Effector memory CD4-positive, alpha-beta T cell (primary cell): Measurements from ENCODE around the gene LRRC66.

Source experiments
- DNase-seq, 3 donors: peaks; one replicate each; pipeline ENCODE4 v3.0.0-alpha.2; 2020
- H3K27ac ChIP-seq: 2 replicates; pipeline ENCODE4 v1.7.0; 2013; ENCODE audit warnings: mild to moderate bottlenecking, low read length, moderate library complexity; ENCODE audit not compliant: insufficient read depth, poor library complexity, severe bottlenecking
- H3K27me3 ChIP-seq: replicated peaks from 2 replicates; pipeline ENCODE4 v1.7.0; 2013; ENCODE audit warnings: mild to moderate bottlenecking, low read length; ENCODE audit not compliant: insufficient read depth, control insufficient read depth, poor library complexity, severe bottlenecking
- H3K36me3 ChIP-seq: 2 replicates; pipeline ENCODE4 v1.7.0; 2013; ENCODE audit warnings: mild to moderate bottlenecking, low read length, moderate library complexity; ENCODE audit not compliant: control insufficient read depth, insufficient read depth
- H3K4me1 ChIP-seq: 2 replicates; pipeline ENCODE4 v1.7.0; 2013; ENCODE audit warnings: low read length, mild to moderate bottlenecking; ENCODE audit not compliant: control insufficient read depth, insufficient read depth, poor library complexity, severe bottlenecking
- H3K4me3 ChIP-seq: 2 replicates; pipeline ENCODE4 v1.7.0; 2013; ENCODE audit warnings: low read length, low read depth, mild to moderate bottlenecking; ENCODE audit not compliant: insufficient read depth, poor library complexity, severe bottlenecking
- H3K9me3 ChIP-seq: 2 replicates; pipeline ENCODE4 v1.7.0; 2013; ENCODE audit warnings: mild to moderate bottlenecking, low read length, moderate library complexity; ENCODE audit not compliant: control insufficient read depth

Gene LRRC66

DNA sequence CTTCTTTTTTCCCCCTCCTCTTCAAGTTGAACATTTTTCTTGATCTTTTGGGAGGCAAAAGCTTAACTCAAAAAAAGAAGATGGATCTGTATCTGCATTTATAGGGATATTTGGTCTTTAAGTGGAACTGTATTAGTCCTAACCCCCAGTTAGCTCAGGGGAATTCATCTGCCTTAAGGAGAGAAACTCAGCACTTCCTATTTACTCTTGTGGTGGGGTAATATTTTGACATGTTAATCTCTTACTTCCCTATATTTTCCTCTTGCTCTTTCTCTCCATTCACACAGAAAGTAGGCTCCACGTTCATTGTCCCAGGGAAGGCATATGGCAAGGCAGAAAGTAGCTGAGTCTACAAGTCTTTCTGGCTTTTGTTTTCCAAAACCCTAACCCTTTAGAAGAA lies 5.3 kb downstream of the LRRC66 start:
- Histone ChIP-seq H3K4me1 (no peaks in the 10 kb centered on the region), H3K27me3 (no peaks in the 10 kb centered on the region), H3K9me3 (no peaks in the 10 kb centered on the region), H3K36me3 (no peaks in the 10 kb centered on the region), H3K27ac (no peak overlapping the region), H3K4me3 (no peak overlapping the region)
- no peak for DNase-seq

DNA sequence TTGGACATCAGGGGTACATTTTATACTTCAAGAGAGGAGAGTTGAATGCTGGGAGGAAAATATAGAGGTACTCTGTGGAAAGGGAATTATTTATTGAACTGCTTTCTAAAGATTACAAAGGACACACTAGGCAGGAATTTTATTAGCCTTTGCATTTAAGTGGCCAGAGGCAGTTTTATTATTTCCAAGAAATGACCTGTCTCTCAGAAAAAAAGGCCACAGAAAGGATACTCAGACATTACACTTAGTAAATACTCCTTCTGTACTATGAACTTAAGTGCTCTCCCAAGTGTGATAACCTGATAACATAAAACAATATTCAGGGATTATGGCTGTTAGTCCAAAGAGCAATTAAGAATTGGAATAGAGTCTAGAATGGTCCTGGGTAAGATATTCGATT lies 7.5 kb downstream of the LRRC66 start:
- Histone ChIP-seq H3K36me3 (no peaks in the 10 kb centered on the region), H3K9me3 (no peaks in the 10 kb centered on the region), H3K27me3 (no peaks in the 10 kb centered on the region), H3K4me3 (no peak overlapping the region), H3K27ac (no peak overlapping the region), H3K4me1 (no peaks in the 10 kb centered on the region)
- DNase-seq: no peak

DNA sequence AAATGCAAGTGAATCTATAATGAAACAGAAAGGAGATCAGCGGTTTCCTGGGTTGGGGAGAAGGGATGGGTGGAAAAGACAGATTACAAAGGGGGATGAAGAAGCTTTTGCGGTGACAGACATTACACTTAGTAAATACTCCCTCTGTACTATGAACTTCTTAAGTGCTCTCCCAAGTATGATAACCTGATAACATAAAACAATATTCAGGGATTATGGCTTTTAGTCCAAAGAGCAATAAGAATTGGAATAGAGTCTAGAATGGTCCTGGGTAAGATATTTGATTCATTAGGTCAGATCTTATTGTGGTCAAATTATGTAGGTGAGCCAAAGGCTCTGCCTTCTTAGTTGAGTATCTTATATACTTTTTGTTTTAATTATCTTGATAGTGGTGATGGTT lies 9.2 kb downstream of the LRRC66 start:
- no peaks in the 10 kb centered on the region for H3K4me1 ChIP-seq
- no peaks in the 10 kb centered on the region for H3K9me3 ChIP-seq
- no peak for DNase-seq
- H3K27me3 ChIP-seq: no peaks in the 10 kb centered on the region
- no peaks in the 10 kb centered on the region for H3K36me3 ChIP-seq
- H3K4me3 ChIP-seq: no peak overlapping the region
- H3K27ac ChIP-seq: no peak overlapping the region

DNA sequence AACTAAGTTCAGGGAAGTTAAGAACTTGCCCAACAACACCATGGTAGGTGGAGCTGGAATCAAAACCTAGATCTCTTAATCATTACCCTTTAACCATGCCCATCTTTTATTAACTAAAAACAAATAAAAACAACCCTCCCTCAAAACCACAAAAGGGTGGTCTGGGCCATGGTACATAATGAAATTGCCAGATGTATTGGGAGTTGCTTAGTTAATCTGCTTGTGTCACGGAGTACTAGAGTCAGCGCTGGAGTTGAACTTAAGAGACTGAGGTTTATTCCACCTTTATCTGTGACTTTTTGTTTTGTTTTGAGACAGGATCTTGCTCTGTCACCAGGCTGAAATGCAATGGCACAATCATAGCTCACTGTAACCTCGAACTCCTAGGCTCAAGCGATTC lies 13.3 kb downstream of the LRRC66 start:
- no peaks in the 10 kb centered on the region for H3K9me3 ChIP-seq
- no peaks in the 10 kb centered on the region for H3K27me3 ChIP-seq
- no peaks in the 10 kb centered on the region for H3K4me1 ChIP-seq
- H3K4me3 ChIP-seq: no peak overlapping the region
- DNase-seq: no peak
- no peak overlapping the region for H3K27ac ChIP-seq
- H3K36me3 ChIP-seq: no peaks in the 10 kb centered on the region

DNA sequence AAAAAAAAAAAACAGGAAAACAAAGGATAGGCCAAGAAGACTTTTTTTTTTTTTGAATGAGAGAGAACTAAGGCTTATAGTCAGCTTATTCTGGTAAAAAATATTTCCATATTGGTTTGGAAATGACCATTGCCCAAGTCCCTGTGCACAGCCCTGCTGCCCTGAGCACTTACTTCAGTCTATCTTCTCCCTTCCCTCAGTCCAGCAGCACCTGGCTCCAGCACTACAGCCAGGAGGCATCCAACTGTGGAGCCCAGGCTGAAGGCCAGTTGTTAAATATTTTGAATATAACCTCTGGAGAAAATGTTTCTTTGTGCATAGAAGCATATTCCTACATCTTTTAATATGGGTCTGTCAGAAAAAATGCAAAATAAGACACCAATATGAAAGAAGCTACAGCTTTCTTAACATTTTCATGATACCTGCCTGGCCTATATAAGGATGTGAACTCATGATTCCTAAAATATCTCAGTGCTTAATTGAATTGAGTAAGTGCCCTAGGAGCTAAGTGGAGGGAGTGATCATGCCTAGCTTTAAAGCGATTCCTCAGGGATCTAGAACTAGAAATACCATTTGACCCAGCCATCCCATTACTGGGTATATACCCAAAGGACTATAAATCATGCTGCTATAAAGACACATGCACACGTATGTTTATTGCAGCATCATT lies 14.4 kb downstream of the LRRC66 start:
- Histone ChIP-seq H3K9me3 (no peaks in the 10 kb centered on the region), H3K27me3 (no peaks in the 10 kb centered on the region), H3K4me3 (no peak overlapping the region), H3K36me3 (no peaks in the 10 kb centered on the region), H3K27ac (no peak overlapping the region), H3K4me1 (no peaks in the 10 kb centered on the region)
- no peak for DNase-seq

DNA sequence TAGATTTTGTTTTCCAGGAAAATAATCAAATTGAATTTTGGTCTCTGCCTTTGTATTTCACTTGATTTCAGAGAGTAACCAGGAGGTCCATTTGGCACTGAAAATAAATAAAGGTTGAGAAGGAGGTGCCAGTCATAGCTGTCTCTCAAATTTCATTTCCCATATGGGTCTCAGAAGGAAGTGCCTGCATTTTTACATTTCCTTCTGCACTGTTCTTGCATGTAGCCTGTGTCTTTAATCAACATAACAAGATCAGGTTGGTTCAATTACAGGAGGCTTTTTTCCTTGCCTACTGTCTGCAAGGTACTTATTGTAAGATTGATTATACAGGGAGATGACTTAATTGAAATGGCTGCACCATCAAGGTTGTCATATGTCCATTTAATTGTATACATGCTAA lies 15.7 kb downstream of the LRRC66 start:
- no peak overlapping the region for H3K27ac ChIP-seq
- DNase-seq: no peak
- H3K4me3 ChIP-seq: no peak overlapping the region
- H3K9me3 ChIP-seq: no peaks in the 10 kb centered on the region
- H3K27me3 ChIP-seq: no peaks in the 10 kb centered on the region
- H3K36me3 ChIP-seq: no peaks in the 10 kb centered on the region
- no peaks in the 10 kb centered on the region for H3K4me1 ChIP-seq

DNA sequence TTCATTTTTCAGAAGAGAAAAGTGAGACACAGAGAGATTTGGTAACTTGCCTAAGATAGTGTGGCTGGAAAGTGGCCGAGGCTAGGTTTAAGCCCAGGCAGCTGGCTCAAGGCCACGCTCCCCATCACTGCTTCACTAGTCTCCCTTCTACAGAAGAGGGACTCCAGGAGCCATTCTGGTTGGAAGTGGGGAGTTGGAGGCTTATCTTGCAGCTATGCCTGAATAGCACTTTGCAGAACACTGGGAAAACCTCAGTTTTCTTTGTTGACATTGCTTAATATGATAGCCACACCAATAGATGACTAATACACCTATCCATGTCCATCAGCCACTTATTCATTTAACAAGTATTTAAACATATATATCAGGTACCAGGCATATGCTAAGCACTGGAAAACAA lies 18.5 kb downstream of the LRRC66 start:
- H3K9me3 ChIP-seq: no peaks in the 10 kb centered on the region
- H3K36me3 ChIP-seq: no peaks in the 10 kb centered on the region
- H3K4me3 ChIP-seq: no peak overlapping the region
- H3K4me1 ChIP-seq: no peaks in the 10 kb centered on the region
- no peaks in the 10 kb centered on the region for H3K27me3 ChIP-seq
- H3K27ac ChIP-seq: no peak overlapping the region
- no peak for DNase-seq

DNA sequence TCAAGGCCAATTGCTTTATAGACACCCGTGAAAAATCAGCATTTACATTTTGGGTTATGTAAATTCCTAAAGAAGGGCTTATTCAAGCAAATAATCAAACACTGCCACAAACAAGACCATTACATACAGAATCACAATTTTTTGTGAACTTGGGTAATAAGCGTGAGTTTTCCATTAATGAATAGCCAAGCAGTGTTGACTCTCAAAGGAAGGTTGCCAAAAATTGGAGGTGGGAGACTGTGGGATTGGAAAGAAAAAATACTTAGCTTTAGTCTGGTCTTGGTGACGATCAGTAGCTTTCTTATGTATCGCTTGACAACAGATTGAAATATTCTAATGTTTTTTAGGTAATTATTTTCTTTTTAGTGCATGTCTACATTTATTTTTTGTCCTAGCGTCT lies 20.9 kb downstream of the LRRC66 start:
- no peak for DNase-seq
- Histone ChIP-seq H3K4me3 (no peak overlapping the region), H3K9me3 (no peaks in the 10 kb centered on the region), H3K36me3 (no peaks in the 10 kb centered on the region), H3K27ac (no peak overlapping the region), H3K27me3 (no peaks in the 10 kb centered on the region), H3K4me1 (no peaks in the 10 kb centered on the region)

DNA sequence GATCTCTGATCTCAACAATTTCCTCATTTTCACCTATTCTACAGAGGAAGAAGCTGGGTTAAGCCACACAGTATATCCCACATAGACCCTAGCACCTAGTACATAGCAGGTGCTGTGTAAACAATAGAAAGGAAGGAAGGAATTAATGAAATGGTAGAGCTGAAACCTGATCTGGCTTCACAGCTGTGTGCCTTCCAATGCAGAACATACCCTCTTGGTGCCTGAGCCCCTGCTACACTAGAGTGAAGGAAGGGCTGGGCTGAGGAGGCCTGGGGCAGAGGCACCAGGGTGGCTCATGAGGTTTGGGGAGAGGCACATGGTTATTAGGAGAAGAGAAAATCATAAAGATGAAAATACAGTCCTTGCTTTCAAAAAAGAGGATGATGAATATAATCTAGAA lies 21.3 kb downstream of the LRRC66 start:
- H3K4me3 ChIP-seq: no peak overlapping the region
- no peaks in the 10 kb centered on the region for H3K9me3 ChIP-seq
- no peaks in the 10 kb centered on the region for H3K27me3 ChIP-seq
- H3K27ac ChIP-seq: no peak overlapping the region
- H3K36me3 ChIP-seq: no peaks in the 10 kb centered on the region
- DNase-seq: no peak
- H3K4me1 ChIP-seq: no peaks in the 10 kb centered on the region

DNA sequence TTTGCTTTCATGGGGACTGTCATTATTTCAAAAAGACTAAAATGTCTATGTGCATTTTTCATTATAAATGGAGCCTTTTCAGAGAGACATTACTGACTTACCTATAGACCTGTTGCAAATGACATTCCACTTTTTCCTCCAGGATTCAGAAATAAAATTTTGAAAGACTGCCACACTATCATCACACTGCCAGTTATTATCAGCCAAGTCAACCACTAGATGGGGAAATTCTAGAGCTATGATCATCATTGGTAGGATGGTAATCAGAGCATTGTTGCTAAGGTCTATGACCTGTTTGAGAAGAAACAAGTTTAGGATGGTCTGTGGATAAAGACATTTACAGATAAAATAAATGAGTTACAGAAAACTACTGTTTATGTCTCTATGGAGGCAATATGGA lies 22.5 kb downstream of the LRRC66 start:
- DNase-seq: no peak
- Histone ChIP-seq H3K27me3 (no peaks in the 10 kb centered on the region), H3K4me3 (no peak overlapping the region), H3K4me1 (no peaks in the 10 kb centered on the region), H3K9me3 (no peaks in the 10 kb centered on the region), H3K27ac (no peak overlapping the region), H3K36me3 (no peaks in the 10 kb centered on the region)
